C4-2B (cell line): ENCODE measurements around the gene AP1S3.
A peak's percentile ranks its signal among the peaks of the same experiment; 100 is the strongest.

Experiments
- H3K27ac ChIP-seq: fragments of 450-650 bp; 2 replicates; pipeline ENCODE4 v1.5.1; 2017
- ZFX ChIP-seq: fragments of 450-650 bp; IDR thresholded peaks from 2 replicates; pipeline ENCODE4 v1.6.1; 2017
- TF ChIP-seq, protein P1 (sequence below): fragments of 450-650 bp; conservative IDR thresholded peaks from 2 replicates; pipeline ENCODE4 v1.5.1; 2017; ENCODE audit warnings: mild to moderate bottlenecking

AP1S3 gene

DNA sequence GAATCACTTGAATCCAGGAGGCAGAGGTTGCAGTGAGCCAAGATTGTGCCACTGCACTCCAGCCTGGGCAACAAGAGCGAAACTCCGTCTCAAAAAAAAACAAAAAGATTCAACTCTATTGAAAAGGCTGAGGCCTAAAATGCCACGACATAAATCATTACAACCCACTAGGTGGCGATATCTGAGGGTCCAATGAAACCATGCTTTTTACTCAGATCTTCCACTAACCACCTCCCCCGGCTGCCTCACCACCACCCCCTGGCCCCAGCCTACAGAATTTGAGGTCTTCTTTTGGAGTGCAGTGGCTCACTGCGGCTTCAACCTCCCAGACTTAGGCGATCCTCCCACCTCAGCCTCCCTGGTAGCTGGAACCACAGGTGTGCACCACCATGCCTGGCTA lies 57.5 kb downstream of the AP1S3 start:
- TF ChIP-seq, protein P1, sequence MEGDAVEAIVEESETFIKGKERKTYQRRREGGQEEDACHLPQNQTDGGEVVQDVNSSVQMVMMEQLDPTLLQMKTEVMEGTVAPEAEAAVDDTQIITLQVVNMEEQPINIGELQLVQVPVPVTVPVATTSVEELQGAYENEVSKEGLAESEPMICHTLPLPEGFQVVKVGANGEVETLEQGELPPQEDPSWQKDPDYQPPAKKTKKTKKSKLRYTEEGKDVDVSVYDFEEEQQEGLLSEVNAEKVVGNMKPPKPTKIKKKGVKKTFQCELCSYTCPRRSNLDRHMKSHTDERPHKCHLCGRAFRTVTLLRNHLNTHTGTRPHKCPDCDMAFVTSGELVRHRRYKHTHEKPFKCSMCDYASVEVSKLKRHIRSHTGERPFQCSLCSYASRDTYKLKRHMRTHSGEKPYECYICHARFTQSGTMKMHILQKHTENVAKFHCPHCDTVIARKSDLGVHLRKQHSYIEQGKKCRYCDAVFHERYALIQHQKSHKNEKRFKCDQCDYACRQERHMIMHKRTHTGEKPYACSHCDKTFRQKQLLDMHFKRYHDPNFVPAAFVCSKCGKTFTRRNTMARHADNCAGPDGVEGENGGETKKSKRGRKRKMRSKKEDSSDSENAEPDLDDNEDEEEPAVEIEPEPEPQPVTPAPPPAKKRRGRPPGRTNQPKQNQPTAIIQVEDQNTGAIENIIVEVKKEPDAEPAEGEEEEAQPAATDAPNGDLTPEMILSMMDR = peak; percentile 42
- TF ChIP-seq ZFX = no peak
- no peak overlapping the region for H3K27ac ChIP-seq

DNA sequence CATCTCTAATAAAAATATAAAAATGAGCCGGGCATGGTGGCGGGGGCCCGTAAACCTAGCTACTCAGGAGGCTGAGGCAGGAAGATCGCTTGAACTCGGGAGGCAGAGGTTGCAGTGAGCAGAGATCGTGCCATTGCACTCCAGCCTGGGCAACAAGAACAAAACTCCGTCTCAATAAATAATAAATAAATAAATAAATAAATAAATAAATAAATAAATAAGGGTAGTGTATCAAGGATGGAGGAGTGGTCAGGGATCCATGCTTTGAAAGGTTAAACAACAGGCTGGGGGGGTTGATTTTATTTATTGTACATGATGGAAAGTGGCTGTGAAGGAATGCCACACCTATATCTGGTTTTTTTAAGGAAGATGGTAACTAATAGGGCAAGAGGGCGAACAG lies 63.2 kb downstream of the AP1S3 start:
- H3K27ac ChIP-seq = no peak overlapping the region
- TF ChIP-seq ZFX = no peak
- TF ChIP-seq, protein P1 = no peak

DNA sequence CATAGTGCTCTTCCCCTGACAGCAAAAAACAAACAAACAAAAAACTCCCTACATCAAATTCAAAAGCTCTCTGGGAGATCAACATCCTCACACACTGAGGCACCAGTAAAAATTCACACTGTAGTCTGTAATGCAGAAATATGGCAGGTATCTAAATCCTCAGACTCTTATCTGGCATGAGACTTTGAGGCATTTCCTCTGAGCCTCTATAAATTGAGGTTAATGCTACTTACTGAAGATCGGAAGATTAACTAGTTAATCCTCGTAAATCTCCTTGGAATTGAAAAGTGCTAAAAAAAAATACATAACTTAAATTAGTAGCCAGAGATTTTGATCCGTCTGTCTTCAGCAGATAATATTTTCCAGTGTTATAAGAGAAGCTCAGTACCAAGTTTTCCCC lies 65.0 kb downstream of the AP1S3 start:
- no peak overlapping the region for H3K27ac ChIP-seq
- no peak for TF ChIP-seq ZFX
- TF ChIP-seq, protein P1 = no peak

DNA sequence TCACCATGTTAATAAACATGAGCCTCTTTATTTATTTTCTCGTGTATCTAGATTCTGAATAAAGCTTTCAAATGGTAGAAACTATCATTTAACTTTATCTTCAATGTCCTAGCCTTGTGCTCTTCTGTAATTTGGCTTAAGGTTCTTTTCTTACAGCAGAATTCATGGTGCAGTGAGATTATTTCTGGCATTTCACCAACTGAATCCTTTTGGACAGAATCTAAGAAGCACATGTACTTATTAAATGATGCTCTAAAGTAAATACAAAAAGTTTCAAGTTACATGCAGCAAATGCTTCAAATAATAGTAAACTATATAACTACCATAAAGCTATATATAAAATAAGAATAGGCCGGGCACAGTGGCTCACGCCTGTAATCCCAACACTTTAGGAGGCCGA lies 65.9 kb downstream of the AP1S3 start:
- TF ChIP-seq ZFX = no peak
- TF ChIP-seq, protein P1 = no peak
- peak overlapping the region; percentile 48; the same call in 1 of the 2 replicates for H3K27ac ChIP-seq

DNA sequence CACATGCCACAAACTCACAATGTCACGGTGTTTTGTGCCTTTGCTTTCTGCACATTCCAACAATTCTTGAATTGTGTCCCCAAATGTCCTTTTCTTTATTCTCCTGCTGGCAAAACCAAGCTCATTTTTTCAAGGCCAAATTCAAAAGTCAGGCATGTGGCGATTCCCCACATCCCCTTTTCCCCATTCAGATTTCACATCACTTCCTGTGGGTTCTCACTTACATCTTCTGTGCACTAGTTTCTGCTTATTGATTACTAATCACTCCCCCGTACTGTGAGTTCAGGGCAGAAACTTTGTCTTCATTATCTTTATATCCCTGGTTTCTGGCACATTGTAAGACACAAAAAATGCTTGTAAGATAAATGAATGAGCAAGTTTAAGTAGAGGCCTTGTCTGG lies 69.2 kb downstream of the AP1S3 start:
- no peak overlapping the region for H3K27ac ChIP-seq
- TF ChIP-seq ZFX = no peak

DNA sequence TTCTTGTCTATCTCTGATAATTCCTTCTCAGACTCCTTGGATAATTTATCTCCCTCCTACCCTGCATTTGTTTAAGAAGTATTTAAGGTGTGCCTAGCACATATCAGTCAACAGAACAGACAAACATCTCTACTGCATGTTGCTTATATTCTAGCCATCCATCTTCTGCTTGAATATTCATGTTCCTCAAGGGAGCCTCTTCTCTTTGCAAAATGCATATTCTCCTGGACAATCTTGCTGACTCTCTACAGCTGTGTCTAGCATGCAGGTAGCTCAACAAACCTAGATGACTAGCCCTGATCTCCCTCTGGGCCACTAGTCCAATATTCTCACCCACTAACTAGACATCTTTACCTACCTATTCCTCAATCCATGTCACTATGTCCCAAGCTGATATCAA lies 70.0 kb downstream of the AP1S3 start:
- TF ChIP-seq, protein P1 = no peak
- no peak for TF ChIP-seq ZFX
- no peak overlapping the region for H3K27ac ChIP-seq

DNA sequence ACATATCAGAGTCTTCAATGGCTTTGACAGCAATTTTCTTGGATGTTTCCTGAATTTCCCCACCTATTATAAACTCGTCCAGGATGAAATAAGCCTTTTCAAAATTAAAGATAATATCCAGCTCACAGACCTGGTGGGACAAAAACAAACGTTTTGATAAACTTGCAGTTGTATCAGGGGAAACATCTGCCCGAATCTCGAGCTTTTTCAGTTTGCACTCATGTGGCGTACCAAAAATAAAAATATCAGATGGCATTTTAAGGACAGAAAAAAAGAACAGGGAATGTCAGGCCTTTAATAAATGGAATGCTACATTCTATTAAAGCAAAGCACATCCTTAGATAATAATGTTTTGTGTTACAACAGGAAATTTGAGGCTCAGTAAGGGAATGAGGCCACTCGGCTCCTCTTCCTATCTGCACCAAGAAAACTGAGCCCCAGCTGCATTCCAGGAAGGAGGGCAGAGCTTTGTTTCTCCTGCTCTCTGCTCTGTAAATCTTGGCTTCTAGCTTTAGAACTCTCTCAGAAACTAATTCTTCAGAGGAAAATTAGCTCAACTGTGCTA lies 72.1 kb downstream of the AP1S3 start:
- H3K27ac ChIP-seq = no peak overlapping the region
- TF ChIP-seq, protein P1 = no peak
- no peak for TF ChIP-seq ZFX

DNA sequence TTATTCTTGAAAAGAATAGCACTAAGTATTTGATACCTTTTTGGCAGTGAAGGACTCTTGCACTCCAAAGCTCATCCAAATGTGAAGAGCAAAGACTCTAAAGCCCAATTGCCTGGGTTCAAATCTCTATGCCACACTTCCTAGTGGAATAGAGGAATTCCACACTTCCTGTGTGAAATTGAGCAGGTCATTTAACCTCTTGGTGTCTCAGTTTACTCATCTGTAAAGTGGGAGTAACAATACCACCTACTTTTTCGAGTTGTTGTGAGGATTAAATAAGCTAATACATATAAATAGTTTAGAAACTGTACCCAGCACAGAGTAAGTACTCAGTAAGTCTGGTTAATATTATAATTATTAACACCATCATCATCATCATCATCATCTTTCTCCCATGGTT lies 72.6 kb downstream of the AP1S3 start:
- H3K27ac ChIP-seq = no peak overlapping the region
- TF ChIP-seq, protein P1 = no peak
- TF ChIP-seq ZFX = no peak
